ENCODE measurements around the gene BARHL2.

The BARHL2 gene

DNA sequence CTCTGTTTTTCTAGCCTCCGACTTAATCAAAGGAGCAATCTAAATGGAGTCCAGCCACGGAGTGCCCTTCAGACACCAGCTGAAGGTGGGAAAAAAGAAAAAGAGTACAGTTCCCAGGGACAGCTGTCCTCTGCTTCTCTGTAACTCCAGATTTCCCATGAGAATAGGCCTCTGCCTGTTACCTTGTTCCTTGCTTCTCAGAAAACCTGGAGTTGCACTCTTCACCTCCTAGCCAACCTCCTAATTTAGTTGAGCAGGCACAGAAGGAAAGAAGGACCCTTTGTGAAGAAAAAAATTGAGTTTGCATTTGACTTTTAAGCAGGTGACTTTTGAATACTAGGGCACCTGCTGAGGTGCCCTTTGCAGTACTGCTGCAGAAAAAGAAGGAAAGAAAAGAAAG is 8.3 kb downstream of the BARHL2 start:
- Histone ChIP-seq H3K36me3 (replicated peaks; ENCODE audit: low read depth, low read length) (no peaks in the 10 kb centered on the region), H3K9me3 (ENCODE audit: insufficient read depth, low read length) (no peaks in the 10 kb centered on the region), H2AFZ (ENCODE audit: low read depth, low read length) (no peak overlapping the region), H3K4me2 (ENCODE audit: low read length) (no peak overlapping the region), H4K20me1 (ENCODE audit: insufficient read depth, low read length) (no peaks in the 10 kb centered on the region), H3K4me1 (ENCODE audit: low read length) (no peaks in the 10 kb centered on the region), H3K79me2 (ENCODE audit: low read length) (no peaks in the 10 kb centered on the region), H3K9ac (ENCODE audit: low read length) (no peak overlapping the region), H3K27ac (ENCODE audit: low read length) (no peak overlapping the region), H3K27me3 (ENCODE audit: low read depth, low read length) (no peaks in the 10 kb centered on the region), H3K4me3 (ENCODE audit: low read length) (no peak overlapping the region)
- no peak for TF ChIP-seq EZH2phosphoT487 (IDR thresholded peaks at IDR 0.05; ENCODE audit: low read depth)
- TF ChIP-seq, protein P1, sequence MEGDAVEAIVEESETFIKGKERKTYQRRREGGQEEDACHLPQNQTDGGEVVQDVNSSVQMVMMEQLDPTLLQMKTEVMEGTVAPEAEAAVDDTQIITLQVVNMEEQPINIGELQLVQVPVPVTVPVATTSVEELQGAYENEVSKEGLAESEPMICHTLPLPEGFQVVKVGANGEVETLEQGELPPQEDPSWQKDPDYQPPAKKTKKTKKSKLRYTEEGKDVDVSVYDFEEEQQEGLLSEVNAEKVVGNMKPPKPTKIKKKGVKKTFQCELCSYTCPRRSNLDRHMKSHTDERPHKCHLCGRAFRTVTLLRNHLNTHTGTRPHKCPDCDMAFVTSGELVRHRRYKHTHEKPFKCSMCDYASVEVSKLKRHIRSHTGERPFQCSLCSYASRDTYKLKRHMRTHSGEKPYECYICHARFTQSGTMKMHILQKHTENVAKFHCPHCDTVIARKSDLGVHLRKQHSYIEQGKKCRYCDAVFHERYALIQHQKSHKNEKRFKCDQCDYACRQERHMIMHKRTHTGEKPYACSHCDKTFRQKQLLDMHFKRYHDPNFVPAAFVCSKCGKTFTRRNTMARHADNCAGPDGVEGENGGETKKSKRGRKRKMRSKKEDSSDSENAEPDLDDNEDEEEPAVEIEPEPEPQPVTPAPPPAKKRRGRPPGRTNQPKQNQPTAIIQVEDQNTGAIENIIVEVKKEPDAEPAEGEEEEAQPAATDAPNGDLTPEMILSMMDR (IDR thresholded peaks at IDR 0.05; ENCODE audit: low read depth, low read length): no peak

DNA sequence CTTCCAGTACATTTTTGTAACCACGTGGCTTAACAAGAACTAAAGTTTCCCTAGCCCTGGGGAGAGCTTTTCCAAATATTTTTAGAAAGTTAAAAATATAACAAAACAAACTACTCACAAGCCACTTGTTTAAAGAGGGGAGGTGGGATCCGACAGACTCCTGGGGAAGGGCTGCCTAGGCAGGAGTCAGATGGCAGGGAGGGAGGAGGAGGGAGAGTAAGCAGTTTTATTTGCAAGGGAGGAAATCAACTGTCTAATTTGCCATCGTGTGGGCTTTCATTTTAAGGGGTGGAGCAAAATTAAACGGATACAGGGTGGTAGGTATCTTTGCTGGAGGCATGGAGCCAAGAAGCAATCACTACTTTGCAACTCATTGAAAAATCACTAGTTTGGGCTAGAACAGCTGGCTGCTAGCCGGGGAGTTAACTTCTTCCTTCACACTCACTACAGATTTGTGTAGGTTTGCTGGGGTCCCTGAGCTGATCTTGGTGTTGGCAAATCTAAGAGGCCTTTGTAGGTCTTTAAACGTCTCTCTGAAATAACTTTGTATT is 8.8 kb downstream of the BARHL2 start:
- TF ChIP-seq EZH2phosphoT487 (IDR thresholded peaks at IDR 0.05; ENCODE audit: low read depth): no peak
- TF ChIP-seq, protein P1 (IDR thresholded peaks at IDR 0.05; ENCODE audit: low read depth, low read length): no peak
- Histone ChIP-seq H4K20me1 (ENCODE audit: insufficient read depth, low read length) (no peaks in the 10 kb centered on the region), H3K9me3 (ENCODE audit: insufficient read depth, low read length) (no peaks in the 10 kb centered on the region), H2AFZ (ENCODE audit: low read depth, low read length) (no peak overlapping the region), H3K4me3 (ENCODE audit: low read length) (no peak overlapping the region), H3K27me3 (ENCODE audit: low read depth, low read length) (no peaks in the 10 kb centered on the region), H3K79me2 (ENCODE audit: low read length) (no peaks in the 10 kb centered on the region), H3K4me2 (ENCODE audit: low read length) (no peak overlapping the region), H3K4me1 (ENCODE audit: low read length) (no peaks in the 10 kb centered on the region), H3K36me3 (replicated peaks; ENCODE audit: low read depth, low read length) (no peaks in the 10 kb centered on the region), H3K27ac (ENCODE audit: low read length) (no peak overlapping the region), H3K9ac (ENCODE audit: low read length) (no peak overlapping the region)

DNA sequence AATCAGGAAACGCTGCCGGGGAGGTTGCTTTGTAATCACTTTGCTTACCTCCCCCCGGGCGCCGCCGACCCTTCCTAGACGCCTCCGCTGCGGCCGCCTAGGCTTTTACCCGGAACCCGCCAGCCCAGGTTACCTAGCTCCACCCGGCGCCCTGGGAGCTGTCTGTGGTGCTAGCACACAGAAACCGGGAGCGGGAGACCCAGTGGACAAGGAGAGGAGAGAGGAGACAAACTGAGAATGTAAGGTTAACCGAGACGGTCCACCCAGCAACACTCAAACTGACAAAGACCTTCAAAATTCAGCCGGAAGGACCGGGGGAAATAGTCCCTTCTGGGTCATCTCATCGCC is 9.8 kb downstream of the BARHL2 start:
- Histone ChIP-seq H3K79me2 (ENCODE audit: low read length) (no peaks in the 10 kb centered on the region), H3K4me2 (ENCODE audit: low read length) (no peak overlapping the region), H3K4me1 (ENCODE audit: low read length) (no peaks in the 10 kb centered on the region), H3K9me3 (ENCODE audit: insufficient read depth, low read length) (no peaks in the 10 kb centered on the region), H2AFZ (ENCODE audit: low read depth, low read length) (no peak overlapping the region), H3K36me3 (replicated peaks; ENCODE audit: low read depth, low read length) (no peaks in the 10 kb centered on the region), H3K27me3 (ENCODE audit: low read depth, low read length) (no peaks in the 10 kb centered on the region), H4K20me1 (ENCODE audit: insufficient read depth, low read length) (no peaks in the 10 kb centered on the region), H3K4me3 (ENCODE audit: low read length) (no peak overlapping the region), H3K27ac (ENCODE audit: low read length) (no peak overlapping the region), H3K9ac (ENCODE audit: low read length) (no peak overlapping the region)
- TF ChIP-seq, protein P1 (IDR thresholded peaks at IDR 0.05; ENCODE audit: low read depth, low read length): no peak
- TF ChIP-seq EZH2phosphoT487 (IDR thresholded peaks at IDR 0.05; ENCODE audit: low read depth): no peak

DNA sequence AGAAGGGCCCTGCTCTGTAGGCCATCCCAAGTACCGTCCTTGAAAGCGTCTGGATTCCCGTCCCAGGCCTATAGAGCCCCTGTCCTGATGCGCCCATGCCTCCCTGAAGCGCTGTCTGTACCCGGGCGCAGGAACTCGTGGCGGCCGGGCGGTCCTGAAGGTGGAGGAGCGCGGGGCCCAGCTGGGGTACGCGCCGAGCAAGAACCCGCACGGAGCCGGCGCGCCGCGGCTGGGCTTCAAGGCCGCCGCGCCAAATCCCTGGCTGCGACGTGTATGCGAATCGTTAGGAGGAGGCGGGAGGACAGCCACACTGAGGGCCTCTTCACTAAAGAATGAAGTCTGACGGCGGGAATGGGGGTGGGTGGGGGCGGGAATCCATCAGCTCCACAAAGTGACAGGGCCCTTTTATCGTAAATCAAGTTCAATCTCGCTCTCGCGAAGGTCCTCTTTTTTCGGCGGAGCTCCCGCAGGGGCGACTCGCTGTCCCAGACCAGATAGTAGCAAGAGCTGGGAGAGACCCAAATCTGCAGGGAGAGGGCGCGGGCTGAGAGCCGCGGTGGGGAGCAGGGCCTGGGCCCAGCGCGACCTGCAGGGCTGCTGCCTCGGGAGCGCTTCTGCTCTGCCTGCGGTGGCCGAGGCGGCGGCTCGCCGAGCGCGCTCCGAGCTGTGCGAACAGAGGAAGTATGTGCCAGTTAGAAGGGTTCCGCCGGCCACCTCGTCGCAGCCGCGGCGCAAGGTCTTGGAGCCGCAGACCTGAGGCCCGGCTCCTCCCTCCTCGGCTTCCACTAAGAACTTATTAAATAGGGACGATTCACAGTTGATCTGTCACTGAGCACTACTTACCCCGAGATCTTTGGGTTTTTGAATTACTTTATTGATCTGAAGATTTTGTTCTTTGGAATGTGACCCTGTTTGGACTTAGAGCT is 10.4 kb downstream of the BARHL2 start:
- Histone ChIP-seq H2AFZ (ENCODE audit: low read depth, low read length) (no peak overlapping the region), H3K9me3 (ENCODE audit: insufficient read depth, low read length) (no peaks in the 10 kb centered on the region), H4K20me1 (ENCODE audit: insufficient read depth, low read length) (no peaks in the 10 kb centered on the region), H3K79me2 (ENCODE audit: low read length) (no peaks in the 10 kb centered on the region), H3K4me3 (ENCODE audit: low read length) (no peak overlapping the region), H3K36me3 (replicated peaks; ENCODE audit: low read depth, low read length) (no peaks in the 10 kb centered on the region), H3K9ac (ENCODE audit: low read length) (no peak overlapping the region), H3K27me3 (ENCODE audit: low read depth, low read length) (no peaks in the 10 kb centered on the region), H3K4me2 (ENCODE audit: low read length) (no peak overlapping the region), H3K4me1 (ENCODE audit: low read length) (no peaks in the 10 kb centered on the region), H3K27ac (ENCODE audit: low read length) (no peak overlapping the region)
- TF ChIP-seq, protein P1 (IDR thresholded peaks at IDR 0.05; ENCODE audit: low read depth, low read length): no peak
- TF ChIP-seq EZH2phosphoT487 (IDR thresholded peaks at IDR 0.05; ENCODE audit: low read depth): no peak

Data from OCI-LY3 (cell line).